Suppressor macrophage treated with lipopolysaccharide for 4 hours (primary cell): ENCODE data around the gene NTNG1.
"Not testable (repeated sequence)": the region's sequence is repeated elsewhere in the genome, so short reads cannot be mapped to it uniquely, and the experiment has no call there.

Source experiments
- DNase-seq: peaks from one replicate; pipeline ENCODE4 v3.0.0-alpha.2; 2020

Gene NTNG1

GRCh38 chr1:107202007-107202406, 61.2 kb downstream of the NTNG1 start:
- no peak for DNase-seq

- DNase-seq = no peak
These were observed 72.4 kb downstream of the NTNG1 start for GRCh38 chr1:107213225-107213624.

GRCh38 chr1:107220036-107220435, 79.2 kb downstream of the NTNG1 start:
- no peak for DNase-seq

DNA sequence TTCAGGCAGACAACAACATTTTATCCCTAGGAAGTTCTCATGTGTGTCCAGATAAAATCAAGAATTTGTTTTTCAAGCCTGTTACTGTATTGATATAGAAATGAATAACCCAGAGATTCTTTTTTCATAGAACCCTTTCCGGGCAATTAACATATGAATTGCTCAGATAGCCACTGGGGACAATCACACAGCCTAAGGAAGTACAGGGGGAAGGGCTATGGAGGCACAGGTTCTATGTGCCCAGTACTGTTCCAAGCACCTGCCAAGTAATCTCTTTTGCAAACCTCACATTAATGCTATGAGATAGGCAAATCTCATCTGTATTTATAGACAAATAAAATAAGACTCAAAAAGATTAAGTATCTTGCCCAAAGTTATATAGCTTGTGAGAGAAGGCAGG, 84.9 kb downstream of the NTNG1 start:
- DNase-seq = no peak

- no peak for DNase-seq
These were observed 88.0 kb downstream of the NTNG1 start for GRCh38 chr1:107228704-107229371.

DNA sequence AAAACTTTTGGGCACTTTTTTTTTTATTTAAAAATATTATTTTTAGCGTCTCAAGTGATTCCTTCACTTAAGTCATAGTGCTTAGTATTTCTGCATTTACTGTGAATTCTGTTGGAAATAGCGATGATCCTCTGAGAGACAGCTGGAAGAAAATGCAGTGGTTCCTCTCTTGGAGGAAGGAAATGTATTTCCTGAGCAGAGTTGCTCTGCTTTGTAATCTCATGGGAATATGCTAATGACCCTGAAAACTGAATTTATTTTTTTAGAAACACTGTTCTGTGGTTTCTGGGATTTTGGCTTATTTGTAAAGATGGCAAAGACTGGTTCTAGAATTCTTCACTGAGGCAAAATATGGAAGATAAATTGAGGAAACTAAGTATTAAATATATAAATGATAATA, 88.9 kb downstream of the NTNG1 start:
- DNase-seq = no peak

DNA sequence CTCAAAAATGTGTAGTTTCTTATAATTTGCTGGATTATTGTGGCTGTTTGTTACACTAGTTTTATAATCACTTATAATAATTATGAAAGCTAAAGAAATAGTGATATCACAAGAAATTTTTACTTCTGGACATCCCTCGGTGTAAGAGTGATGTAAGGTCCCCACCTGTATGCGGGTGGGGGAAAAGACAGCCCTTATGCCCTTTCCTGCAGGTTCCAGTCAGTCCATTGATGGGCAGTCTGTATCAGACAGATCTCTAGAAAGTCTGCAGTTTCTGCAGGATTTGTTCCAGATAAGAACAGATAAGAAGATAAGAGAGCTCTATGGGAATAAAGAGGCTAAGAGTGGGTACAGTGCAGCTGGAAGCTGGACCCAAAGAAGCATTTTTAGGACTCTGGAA, 89.3 kb downstream of the NTNG1 start:
- DNase-seq = no peak

- DNase-seq = no peak
These were observed 90.5 kb downstream of the NTNG1 start for GRCh38 chr1:107231291-107231690.

DNA sequence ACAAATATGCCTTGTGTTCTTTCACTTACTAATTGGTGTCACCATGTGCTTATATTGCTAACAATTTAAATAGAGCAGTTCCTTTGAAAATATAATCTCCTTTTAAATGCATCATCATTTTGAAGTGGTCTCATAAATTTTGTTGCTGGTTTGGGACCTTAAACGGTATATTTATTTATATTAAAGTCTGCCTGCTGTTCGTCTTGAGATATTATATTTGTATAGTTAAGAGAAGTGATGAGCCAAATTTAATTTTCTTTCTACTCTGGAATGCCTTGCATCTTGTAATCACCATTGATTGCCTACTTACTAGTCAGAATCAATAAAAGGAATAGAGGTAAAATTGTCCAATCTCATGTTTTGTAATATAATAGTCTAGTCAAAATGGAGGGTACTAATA, 91.6 kb downstream of the NTNG1 start:
- DNase-seq = no peak

- DNase-seq = not testable (repeated sequence)
These were observed 95.9 kb downstream of the NTNG1 start for GRCh38 chr1:107236760-107237159.

DNA sequence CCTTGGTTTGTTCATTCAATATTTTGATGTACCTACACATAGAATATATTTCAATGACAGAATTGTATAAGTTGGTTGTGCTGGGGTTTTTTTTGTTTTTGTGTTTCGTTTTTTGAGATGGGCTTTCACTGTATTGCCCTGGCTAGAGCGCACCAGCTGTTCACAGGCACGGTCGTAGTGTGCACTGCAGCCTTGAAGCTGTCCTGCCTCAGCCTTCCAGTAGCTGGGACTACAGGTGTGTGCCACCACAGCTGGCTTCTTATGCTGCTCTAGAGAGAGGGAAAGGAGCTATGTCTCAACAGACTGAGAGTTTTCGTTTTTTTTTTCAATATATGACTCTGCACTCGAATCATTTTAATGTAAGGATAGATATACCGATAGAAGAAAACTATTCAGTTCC, 102.6 kb downstream of the NTNG1 start:
- no peak for DNase-seq

DNA sequence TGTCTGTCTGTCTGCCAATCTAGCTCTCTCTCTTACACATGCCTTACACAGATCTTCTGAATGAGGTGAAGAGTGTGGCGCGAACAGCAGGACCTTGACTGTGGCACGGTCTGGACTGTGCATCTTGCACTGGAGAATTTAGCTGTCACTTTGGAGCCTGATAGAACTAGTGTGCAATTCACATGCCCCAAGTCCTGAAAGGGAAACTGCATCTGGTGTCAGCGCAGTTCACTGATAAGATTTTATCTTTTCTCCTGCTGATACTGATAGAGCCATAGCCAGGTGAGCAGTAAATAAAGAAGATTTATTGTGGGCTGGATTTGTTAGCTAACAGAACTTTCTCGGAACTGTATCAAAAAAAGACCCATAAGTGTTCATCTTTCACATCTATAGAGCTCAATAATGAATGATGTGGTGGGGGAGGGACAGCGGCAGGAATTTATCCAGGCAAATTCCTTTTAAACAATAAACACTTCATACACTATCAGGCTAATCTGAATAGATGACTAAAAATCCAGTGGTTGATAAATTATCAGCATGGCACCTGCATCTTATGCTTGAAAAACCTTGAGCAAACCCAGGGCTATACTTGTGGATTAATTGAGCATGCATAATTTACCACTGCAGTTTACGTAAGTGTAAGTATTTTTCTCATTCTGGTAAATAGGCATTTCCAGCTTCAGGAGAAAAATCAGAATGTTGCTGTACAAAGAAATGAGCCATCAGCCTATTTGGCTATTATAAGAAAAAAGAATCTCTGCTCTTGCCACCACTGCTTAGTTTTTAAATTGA, 104.1 kb downstream of the NTNG1 start:
- DNase-seq = no peak

GRCh38 chr1:107246775-107247345, 106.0 kb downstream of the NTNG1 start:
- no peak for DNase-seq

DNA sequence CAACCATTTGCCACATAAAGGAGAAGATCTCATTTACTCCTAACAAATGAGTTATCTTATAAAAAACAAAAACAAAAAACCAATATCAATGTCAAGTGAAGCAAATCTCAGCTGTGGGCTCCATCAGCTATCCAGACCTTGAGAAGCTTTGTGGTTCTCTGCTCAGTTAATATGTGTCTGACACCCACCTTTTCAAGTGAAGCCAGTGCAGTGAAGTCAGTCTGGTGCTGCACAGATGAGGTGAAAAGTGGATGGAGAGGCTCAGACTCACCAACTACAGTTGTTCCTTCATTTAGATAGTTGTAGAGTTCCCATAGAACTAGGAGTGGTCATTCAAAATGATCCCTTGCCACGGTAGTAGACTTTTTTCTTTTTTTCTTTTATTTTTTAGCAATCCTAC, 106.8 kb downstream of the NTNG1 start:
- no peak for DNase-seq

DNA sequence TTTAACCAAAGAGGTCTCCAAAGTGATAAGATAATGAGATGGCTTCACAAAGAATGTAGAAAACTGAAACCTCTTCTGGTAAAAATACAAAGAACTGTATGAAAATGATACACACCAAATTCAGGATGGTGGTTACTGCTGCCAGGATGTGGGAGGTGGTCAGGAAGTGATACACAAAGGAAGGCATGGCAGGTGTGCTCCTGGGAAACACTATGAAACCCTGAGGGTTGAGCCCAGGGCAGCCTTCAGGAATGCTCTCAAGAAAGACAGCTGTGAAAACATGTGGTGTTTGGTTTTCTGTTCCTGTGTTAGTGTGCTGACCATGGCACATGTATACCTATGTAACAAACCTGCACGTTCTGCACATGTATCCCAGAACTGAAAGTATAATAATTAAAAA, 109.3 kb downstream of the NTNG1 start:
- DNase-seq = no peak

- DNase-seq = no peak
These were observed 110.2 kb downstream of the NTNG1 start for GRCh38 chr1:107251083-107251482.

GRCh38 chr1:107251839-107252238, 111.0 kb downstream of the NTNG1 start:
- no peak for DNase-seq

DNA sequence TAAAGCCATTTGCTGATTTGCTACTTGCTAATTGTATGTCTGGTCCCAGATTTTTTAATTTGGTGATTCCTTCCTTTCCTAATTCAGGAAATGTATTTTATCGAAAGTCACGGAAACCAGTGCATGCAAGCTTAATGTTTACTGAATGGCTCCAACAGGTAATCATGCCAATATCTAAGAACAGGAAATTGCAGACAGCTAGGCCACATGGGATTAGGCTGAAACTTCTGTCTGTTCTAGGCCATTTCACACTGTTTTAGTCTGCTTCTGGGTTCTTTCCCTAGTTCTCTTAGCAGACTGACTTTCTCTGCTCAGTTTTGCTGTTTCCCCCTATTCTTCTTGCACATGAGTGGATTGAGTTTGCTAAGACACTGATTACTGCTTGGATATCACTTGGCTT, 111.4 kb downstream of the NTNG1 start:
- DNase-seq = no peak

DNA sequence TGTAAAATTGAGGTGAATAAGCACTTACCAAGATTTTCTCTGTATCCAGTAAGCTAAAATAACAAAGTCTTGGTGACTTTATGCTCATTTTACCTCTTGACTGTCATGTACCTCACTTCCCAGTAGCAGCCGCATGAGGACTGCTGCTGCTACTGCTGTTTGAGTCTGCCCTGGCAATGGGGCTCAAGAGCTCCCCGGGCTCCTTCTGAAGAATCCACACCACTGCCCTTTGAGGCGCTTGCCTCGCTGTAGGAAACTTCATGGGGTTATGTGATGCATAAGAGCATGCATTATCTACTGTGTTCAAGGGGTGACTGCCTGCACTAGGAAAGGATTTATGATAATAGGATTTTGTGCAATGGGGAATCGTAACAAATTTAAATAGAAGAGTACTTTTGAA, 113.5 kb downstream of the NTNG1 start:
- DNase-seq = no peak

DNA sequence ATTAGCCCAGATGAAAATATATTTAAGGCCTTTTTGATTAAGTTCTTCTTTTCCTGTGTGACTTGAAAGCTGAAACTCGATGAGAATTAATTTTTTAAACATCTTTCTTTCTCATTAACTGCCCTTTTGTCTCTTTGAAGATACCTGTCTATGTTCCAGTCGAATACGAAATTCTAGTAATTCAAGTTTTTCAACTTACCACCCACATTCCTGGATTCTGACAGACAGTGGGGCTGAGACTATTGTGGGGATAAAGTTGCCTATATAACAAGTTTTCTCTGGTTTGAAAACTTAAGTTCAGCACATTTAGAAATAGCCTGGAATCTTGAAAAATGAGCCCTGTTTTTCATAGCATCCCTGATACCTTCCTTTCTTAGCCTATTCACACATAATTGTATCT, 114.6 kb downstream of the NTNG1 start:
- no peak for DNase-seq

GRCh38 chr1:107262467-107263286, 121.8 kb downstream of the NTNG1 start:
- DNase-seq = no peak

GRCh38 chr1:107263291-107263915, 122.6 kb downstream of the NTNG1 start:
- DNase-seq = no peak

- DNase-seq = no peak
These were observed 123.2 kb downstream of the NTNG1 start for GRCh38 chr1:107264007-107264406.
